Breast epithelium (tissue), 3 donors: ENCODE results near the gene CHM.
"Not testable (repeated sequence)": the region's sequence is repeated elsewhere in the genome, so short reads cannot be mapped to it uniquely, and the experiment has no call there.

ENCODE experiments used
- POLR2A ChIP-seq: fragments of 450-650 bp; IDR thresholded peaks from one replicate; pipeline ENCODE4 v1.6.1; 2016; ENCODE audit warnings: antibody characterized with exemption, mild to moderate bottlenecking, moderate library complexity
- TF ChIP-seq, protein P1 (sequence below), 3 donors: fragments of 450-650 bp; IDR thresholded peaks; one replicate each; pipeline ENCODE4 v1.5.1; 2016 to 2017; ENCODE audit warnings: antibody characterized with exemption in 3 of 3, mild to moderate bottlenecking in 3 of 3, moderate library complexity in 3 of 3

DNA sequence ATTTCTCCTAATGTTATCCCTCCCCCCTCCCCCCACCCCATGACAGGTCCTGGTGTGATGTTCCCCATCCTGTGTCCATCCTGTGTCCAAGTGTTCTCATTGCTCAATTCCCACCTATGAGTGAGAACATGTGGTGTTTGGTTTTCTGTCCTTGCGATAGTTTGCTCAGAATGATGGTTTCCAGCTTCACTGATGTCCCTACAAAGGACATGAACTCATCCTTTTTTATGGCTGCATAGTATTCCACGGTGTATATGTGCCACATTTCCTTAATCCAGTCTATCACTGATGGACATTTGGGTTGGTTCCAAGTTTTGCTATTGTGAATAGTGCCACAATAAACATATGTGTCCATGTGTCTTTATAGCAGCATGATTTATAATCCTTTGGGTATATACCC, 113.0 kb downstream of the CHM start:
- not testable (repeated sequence) for TF ChIP-seq POLR2A
- TF ChIP-seq, protein P1, sequence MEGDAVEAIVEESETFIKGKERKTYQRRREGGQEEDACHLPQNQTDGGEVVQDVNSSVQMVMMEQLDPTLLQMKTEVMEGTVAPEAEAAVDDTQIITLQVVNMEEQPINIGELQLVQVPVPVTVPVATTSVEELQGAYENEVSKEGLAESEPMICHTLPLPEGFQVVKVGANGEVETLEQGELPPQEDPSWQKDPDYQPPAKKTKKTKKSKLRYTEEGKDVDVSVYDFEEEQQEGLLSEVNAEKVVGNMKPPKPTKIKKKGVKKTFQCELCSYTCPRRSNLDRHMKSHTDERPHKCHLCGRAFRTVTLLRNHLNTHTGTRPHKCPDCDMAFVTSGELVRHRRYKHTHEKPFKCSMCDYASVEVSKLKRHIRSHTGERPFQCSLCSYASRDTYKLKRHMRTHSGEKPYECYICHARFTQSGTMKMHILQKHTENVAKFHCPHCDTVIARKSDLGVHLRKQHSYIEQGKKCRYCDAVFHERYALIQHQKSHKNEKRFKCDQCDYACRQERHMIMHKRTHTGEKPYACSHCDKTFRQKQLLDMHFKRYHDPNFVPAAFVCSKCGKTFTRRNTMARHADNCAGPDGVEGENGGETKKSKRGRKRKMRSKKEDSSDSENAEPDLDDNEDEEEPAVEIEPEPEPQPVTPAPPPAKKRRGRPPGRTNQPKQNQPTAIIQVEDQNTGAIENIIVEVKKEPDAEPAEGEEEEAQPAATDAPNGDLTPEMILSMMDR (IDR thresholded peaks at IDR 0.05) = not testable (repeated sequence)
